Measurements from ENCODE around the gene CHRNB4.

Gene CHRNB4

DNA sequence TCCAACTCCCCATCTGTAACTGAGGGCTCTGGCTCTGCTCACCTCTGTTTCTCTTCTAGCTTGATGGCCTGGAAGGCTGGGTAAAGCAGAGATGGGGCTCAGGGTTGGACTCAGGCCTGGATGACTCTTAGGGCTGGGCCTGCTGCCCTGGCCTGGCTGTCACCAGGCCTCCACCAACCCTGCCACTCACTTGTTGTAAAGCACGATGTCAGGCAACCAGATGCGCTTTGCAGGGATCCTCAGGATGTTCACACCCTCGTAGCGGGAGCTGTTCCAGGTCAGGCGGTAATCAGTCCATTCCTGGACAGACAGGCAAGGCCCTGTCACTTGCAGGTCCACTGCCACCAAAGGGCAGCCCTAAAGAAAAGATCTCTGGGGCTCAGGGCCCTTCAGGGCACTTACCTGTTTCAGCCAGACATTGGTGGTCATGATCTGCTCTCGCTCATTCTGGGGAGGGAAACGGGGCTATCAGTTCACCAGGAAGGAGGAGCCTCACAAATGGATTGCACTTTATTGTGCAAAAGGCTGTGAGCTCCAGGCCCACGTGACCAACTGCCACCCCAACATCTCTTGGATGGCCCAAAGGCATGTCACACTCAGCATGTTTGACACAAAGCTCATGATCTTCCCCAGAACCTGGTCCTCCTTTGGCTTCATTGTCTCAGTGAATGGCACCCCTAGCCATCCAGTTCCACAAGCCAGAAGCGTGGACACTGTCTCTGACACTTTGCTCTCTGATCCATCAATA, 9.9 kb downstream of the CHRNB4 start:
- no peak for DNase-seq

DNA sequence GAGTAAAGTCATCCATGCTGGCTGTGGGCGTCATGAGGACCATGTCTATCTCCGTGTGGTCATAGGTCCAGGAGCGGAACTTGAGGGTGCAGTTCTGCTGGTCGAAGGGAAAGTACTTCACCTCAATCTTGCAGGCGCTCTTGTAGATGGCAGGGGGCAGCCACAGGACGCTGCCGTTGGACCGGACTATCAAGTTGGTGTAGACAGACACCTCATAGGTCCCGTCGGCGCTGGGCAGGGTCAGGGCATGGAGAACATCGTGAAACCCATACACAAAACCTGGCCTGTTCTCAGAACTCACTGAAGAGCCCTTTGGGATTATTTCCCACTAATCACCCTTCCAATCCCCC, 11.3 kb downstream of the CHRNB4 start:
- no peak for DNase-seq

- no peak for DNase-seq
Observed at GRCh38 chr15:78629031-78629715, 11.8 kb downstream of the CHRNB4 start.

DNA sequence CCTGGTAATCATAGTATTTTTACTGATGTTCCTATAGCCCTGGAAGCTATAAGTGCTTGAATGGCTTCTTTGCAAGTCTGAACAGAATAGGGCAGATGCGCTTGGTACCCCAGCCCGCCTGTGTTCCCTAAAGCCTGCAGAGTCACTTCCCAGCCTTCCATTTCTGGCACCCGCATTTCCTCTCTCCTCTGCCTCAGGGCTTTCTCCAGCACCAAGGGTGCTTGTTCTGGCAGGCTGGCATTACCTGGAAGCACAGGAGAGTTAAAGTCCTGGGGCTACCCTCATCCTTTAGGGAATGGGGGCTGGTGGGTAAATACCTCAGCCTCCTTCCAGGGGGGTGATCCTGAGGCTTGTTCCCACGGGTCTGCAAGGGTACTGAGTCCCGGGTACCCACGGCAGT, 12.8 kb downstream of the CHRNB4 start:
- no peak for DNase-seq

DNA sequence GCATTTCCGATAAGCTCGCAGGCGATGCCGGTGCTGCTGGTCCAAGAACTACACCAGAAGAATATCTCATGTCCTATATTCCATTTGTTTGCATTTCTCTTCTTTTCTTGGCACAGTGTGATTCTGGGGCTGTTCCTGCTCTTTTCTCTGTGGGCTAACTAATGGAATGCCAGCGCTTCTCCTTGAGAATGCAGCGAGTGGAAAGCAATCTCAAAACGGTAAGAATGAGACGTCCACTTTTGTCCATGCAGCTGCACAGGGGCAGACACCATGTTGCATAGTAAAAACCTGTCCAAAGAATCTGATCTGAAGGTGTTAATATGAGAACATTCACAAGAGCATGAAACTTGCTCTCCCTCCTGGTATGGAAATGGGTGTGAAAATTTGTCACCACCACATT, 13.7 kb downstream of the CHRNB4 start:
- no peak for DNase-seq

DNA sequence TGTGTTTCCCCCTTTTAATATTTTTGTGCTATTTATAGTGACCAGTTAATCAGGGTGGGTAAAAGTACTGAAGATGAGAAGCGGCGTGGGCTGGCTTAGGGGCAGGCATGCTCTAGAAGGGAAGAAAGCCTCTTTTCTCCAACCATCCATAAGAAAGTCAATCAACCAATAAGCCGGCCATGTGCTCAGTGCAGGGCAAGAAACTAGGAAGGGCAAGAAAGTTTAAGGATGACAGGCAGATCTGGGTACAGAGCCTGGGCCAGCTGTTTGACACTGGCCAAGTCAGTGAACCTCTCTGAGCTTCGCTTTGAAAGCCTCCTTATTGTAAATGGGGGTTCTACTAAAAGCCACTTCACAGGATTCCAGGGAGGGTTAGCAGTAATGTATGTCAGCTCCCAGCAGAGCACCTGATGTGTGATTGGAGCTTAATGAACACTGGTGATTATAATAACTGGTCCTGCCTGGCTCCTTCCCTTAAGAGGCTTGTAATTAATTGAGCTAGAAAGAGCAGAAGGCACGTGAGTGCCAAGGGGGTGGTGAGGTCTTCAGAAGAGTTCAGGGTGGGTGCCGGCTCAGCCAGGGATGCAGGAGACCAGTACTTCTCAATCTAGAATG, 14.5 kb downstream of the CHRNB4 start:
- DNase-seq: no peak

DNA sequence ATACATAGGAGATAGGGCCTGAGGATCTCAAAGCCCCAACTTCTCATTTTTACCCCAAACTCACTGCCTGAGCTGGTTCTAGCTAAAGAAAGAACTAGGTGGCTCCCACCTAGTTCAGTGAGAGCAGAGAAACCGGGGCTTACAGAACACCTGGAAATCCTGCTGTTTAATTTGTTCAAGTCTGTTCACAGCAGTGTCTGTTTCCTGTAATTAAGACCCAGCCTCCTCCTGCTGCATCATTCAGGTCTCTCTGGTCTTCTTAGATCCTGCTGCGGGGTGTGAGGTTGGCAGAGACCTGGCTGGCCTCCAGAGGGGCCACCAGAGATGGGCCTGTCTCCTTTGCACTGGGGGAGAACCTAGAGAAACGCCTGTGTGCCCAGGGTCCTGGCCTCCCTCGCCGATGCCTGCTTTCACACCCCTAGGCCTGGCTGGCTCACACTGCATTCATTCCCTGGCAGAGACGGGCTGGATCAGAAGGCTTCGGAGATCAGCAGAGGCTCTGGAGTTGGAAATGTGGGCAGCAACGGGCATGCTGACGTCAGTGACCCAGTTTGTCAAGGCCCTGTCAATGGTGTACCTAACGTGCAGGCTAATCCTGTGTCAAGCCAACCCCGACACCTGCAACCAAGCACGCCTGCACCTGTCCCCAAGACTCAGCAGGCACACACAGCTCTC, 15.3 kb downstream of the CHRNB4 start:
- no peak for DNase-seq

DNA sequence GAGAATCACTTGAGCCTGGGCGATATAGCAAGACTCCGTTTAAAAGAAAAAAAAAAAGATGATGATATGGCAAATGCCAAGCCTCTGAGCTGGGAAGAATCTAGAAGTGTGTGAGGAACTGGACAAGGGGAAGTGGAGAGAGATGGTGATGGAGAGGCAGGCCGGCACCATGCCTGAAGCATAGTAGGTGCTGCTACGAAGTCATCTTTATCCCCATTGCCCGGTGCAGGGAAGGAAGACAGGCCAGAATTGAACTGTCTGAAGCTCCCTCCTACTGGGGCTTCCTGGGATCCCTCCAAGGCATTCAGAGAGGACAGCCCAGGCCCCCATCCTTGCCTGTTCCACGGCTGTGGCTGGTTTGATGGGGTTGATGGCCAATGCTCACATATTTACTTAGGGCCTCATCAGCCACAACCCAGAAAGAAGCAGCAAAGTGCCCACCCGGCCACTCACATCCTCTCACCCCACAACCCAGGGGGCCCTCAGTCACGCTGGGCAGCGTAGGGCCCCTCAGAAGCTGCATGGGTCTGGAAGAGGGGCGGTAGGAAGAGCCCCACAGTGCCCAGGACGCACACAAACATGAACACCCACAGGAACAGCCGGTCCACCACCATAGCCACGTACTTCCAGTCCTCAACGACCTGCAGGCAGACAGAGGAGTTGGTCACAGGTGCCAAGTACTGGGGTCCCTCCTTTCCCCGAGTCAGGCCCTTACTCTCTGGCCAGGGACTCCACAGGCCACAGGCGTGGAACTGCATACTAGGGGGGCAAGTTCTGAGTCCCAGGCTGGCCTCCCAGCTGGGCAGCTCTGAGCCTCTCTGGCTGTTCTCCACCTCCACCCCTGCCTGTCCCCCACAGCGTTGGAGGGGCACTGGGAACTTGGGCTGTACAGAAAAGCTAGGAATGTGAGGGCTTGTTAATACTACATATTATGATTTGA, 16.1 kb downstream of the CHRNB4 start:
- DNase-seq: no peak

DNA sequence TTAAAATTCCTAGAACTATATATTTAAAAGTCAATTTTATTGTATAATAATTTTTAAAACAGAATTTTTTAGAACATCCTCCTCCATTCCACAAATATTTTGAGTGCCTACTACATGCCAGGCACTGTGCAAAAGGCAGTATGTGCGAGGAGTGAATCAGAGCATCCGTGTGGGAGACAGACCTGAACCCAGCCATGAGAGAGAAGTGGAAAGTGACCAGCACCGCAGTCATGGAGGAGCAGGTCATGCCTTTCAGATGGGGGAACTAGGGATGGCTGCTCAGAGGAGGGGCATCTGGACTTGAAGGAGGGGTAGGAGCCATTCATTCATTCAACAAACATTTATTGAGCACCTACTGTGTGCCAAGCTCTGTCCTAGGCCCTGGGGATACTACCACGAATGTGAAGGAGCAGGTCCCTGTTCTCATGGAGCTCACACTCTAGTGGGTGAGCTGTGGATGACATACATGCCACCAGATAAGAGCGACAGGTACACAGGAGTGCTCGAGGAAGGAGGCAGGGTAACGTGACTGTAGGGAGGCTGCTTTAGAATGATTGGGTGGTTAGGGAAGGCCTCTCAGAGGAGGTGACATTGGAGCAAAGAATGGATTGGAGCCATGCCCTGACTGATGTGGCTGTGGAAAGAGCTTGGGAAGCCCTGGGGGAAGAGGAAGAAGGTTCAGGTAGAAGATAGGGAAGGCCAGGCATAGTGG, 17.1 kb downstream of the CHRNB4 start:
- DNase-seq: no peak

- DNase-seq: no peak
Observed at GRCh38 chr15:78621810-78622402, 19.1 kb downstream of the CHRNB4 start.

DNA sequence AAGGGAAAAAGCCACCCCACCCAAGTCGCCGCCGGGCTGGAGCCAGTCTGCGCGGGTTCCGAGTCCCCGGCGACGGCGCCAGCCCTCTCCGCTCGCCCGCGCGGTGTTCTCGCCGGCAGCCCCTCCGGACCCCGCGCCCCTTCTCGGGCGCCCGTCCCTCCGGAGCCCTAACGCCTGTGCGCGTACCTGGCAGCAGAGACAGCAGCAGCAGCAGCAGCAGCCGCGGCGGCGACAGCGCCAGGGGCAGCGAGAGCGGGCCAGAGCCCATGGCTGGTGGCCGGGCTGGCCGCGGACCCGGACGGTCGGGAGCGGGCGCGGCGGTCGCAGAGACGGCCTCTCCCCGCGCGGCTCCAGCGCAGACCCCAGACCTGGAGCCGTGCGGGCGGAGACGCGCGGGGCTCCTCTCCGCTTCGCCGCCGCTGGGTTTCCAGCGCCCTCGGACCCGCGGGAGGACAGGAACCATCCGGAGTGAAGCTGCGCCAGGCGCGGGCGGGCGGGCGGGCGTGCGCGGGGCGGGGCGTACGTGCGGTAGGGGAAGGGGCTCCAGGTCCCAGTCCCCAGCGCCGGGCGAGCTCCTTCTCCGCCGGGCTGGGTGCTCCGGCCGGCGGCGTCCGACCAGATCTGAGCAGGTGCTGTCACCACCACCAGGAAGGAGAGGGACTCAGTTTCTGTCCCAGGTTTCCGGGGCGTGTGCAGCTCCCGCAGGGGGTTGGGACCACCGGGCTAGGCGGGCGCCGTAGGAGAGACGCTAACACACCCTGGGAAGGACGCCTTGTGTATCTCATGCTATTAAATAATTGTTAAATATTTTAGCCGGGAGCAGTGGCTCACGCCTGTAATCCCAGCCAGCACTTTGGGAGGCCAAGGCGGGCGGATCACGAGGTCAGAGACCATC, 20.2 kb downstream of the CHRNB4 start, which contains the start of gene CHRNA3:
Gene CHRNA3, minus strand, starts transcription at position 470 of the 895 bp plus-strand sequence. Its CDS starts 202 bp downstream, at position 268.
- no peak for DNase-seq

DNA sequence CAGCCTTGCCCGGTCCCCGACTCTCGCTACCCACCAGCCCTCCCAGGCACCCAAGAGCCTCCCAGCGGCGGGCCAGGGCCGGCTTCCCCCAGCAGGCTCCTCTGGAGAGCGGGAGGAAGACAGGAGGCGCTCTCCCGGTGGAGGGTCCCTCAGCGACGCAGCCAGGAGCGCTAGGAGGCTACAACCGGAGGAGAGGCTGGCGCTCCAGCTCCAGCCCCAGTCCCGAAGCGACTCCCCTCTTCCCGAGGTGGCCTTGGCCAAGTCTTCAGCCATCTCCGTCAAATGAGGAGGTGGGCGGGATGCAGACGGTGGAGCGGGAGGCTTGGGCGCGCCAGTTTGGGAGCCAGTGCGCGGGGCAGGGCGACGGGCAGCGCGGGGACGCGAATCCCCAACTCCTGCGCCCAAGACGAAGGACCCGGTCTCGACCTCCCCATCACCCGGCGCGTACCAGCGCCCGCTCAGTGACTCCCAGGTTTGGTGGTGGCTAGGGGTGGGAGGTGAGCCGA, 20.9 kb downstream of the CHRNB4 start:
- DNase-seq: peak; percentile 35

- DNase-seq: no peak
Observed at GRCh38 chr15:78619022-78619950, 21.7 kb downstream of the CHRNB4 start.

DNA sequence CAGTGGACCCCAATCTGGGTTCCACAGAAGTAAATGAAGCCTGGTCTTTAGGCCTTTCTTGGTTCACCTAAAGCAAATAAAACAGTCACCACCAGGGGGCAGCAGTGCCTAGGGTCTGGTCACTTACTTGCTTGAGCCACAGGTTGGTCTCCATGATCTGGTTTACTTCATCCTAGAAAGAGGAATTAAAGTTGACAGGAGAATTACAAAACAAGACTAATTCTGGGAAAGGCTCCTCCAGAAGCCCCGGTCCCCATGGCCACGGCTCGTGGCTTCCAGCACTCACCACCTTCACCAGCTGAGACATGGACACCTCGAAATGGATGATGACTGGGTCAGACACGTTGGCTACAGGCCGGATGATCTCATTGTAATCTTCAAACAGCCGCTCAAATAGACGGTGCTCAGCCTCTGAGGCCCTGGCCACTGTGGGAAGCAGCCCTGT, 22.5 kb downstream of the CHRNB4 start:
- DNase-seq: peak; percentile 64

GRCh38 chr15:78618064-78618463, 22.9 kb downstream of the CHRNB4 start:
- no peak for DNase-seq

DNA sequence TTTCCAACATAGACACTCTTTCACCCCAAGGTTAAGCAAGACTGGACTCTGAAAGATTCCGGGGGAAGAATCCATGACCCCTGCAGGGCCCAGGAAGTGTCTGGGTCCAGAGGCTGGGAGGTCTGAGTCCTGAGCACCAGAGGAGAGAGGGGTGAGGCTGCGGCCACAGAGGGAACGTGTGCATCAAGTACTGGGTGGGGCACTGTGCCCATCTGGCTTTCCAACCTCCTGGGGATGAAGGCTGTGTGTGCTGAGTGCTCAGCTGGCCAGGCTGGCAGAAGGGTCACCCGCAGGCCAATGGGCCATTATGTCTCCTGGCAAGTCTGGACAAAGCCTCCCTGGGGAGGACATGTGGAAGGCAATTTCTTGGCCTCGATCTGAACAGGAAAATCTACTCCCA, 23.5 kb downstream of the CHRNB4 start:
- no peak for DNase-seq

GRCh38 chr15:78617076-78617475, 23.9 kb downstream of the CHRNB4 start:
- DNase-seq: no peak

- DNase-seq: no peak
Observed at GRCh38 chr15:78616506-78616905, 24.5 kb downstream of the CHRNB4 start.

GRCh38 chr15:78615151-78615589, 25.8 kb downstream of the CHRNB4 start:
- DNase-seq: no peak
